ENCODE results near the gene KCNH2. TPM values are rescaled to one million over a fixed set of nuclear protein-coding genes. Genes with fewer than 3 reads are reported as not detected.

The KCNH2 gene
- total and polyA plus RNA-seq, 10 of the 15 experiments (the other 5 are each of a cell fraction or from before 2014, with no cell fraction given) = 0.04 to 0.24 (median 0.17) TPM; not detected in 6

DNA sequence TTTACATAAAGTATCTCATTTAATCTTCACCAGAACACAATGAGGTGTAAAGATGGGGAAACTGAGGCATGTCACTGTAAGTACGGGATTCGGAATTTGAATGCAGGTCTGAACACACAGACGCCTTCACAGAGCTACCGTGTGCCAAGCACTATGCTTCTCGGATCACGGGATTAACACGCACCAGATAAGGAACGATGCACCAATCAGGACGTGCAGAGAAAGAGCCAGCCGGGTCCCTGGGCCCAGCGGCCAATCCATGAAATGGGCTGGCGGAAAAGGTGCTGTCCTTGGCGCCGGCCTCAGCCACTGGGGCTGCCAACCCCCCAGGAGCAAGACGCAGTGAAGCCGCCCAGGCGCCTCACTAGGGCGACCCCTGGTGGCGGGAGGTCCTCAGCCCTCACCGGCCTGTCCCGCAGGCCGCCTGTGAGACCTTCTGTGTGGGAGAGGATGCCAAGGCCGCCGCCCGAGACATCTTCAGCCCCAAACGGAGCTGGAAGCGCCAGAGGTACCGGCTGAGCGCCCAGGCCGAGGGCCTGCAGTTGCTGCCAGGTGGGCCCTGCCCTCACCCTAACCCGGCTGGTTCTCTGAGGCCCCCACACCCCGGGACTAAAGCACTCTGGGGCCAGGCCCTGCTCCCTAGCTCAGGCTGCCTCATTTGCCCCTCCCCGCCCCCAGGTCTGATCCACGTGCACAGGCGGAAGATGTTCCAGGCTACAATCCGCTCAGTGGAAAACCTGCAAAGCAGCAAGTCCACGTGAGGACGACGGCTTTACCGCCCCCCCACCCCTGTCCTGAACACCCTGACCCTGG, 30.6 kb upstream of the KCNH2 start (continued):
- TF ChIP-seq, protein P1, sequence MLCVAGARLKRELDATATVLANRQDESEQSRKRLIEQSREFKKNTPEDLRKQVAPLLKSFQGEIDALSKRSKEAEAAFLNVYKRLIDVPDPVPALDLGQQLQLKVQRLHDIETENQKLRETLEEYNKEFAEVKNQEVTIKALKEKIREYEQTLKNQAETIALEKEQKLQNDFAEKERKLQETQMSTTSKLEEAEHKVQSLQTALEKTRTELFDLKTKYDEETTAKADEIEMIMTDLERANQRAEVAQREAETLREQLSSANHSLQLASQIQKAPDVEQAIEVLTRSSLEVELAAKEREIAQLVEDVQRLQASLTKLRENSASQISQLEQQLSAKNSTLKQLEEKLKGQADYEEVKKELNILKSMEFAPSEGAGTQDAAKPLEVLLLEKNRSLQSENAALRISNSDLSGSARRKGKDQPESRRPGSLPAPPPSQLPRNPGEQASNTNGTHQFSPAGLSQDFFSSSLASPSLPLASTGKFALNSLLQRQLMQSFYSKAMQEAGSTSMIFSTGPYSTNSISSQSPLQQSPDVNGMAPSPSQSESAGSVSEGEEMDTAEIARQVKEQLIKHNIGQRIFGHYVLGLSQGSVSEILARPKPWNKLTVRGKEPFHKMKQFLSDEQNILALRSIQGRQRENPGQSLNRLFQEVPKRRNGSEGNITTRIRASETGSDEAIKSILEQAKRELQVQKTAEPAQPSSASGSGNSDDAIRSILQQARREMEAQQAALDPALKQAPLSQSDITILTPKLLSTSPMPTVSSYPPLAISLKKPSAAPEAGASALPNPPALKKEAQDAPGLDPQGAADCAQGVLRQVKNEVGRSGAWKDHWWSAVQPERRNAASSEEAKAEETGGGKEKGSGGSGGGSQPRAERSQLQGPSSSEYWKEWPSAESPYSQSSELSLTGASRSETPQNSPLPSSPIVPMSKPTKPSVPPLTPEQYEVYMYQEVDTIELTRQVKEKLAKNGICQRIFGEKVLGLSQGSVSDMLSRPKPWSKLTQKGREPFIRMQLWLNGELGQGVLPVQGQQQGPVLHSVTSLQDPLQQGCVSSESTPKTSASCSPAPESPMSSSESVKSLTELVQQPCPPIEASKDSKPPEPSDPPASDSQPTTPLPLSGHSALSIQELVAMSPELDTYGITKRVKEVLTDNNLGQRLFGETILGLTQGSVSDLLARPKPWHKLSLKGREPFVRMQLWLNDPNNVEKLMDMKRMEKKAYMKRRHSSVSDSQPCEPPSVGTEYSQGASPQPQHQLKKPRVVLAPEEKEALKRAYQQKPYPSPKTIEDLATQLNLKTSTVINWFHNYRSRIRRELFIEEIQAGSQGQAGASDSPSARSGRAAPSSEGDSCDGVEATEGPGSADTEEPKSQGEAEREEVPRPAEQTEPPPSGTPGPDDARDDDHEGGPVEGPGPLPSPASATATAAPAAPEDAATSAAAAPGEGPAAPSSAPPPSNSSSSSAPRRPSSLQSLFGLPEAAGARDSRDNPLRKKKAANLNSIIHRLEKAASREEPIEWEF (IDR thresholded peaks at IDR 0.05; ENCODE audit: insufficient replicate concordance, low read depth, low read length) = no peak
- TF ChIP-seq, protein P2, sequence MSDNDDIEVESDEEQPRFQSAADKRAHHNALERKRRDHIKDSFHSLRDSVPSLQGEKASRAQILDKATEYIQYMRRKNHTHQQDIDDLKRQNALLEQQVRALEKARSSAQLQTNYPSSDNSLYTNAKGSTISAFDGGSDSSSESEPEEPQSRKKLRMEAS (IDR thresholded peaks at IDR 0.05; ENCODE audit: low read depth, low read length) = no peak
- TF ChIP-seq IRF4 (IDR thresholded peaks at IDR 0.05; ENCODE audit: low read depth, low read length) = no peak
- no peak for TF ChIP-seq BMI1 (IDR thresholded peaks at IDR 0.05; ENCODE audit: borderline replicate concordance)
- TF ChIP-seq IKZF1 (conservative IDR thresholded peaks at IDR 0.05) = peak; percentile 74
- TF ChIP-seq, protein P3, sequence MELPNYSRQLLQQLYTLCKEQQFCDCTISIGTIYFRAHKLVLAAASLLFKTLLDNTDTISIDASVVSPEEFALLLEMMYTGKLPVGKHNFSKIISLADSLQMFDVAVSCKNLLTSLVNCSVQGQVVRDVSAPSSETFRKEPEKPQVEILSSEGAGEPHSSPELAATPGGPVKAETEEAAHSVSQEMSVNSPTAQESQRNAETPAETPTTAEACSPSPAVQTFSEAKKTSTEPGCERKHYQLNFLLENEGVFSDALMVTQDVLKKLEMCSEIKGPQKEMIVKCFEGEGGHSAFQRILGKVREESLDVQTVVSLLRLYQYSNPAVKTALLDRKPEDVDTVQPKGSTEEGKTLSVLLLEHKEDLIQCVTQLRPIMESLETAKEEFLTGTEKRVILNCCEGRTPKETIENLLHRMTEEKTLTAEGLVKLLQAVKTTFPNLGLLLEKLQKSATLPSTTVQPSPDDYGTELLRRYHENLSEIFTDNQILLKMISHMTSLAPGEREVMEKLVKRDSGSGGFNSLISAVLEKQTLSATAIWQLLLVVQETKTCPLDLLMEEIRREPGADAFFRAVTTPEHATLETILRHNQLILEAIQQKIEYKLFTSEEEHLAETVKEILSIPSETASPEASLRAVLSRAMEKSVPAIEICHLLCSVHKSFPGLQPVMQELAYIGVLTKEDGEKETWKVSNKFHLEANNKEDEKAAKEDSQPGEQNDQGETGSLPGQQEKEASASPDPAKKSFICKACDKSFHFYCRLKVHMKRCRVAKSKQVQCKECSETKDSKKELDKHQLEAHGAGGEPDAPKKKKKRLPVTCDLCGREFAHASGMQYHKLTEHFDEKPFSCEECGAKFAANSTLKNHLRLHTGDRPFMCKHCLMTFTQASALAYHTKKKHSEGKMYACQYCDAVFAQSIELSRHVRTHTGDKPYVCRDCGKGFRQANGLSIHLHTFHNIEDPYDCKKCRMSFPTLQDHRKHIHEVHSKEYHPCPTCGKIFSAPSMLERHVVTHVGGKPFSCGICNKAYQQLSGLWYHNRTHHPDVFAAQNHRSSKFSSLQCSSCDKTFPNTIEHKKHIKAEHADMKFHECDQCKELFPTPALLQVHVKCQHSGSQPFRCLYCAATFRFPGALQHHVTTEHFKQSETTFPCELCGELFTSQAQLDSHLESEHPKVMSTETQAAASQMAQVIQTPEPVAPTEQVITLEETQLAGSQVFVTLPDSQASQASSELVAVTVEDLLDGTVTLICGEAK (IDR thresholded peaks at IDR 0.05; ENCODE audit: borderline replicate concordance) = no peak
- no peak for TF ChIP-seq SMAD1 (IDR thresholded peaks at IDR 0.05; ENCODE audit: low read depth, partially characterized antibody)
- no peak for TF ChIP-seq EZH2 (IDR thresholded peaks at IDR 0.05; ENCODE audit: borderline replicate concordance, control insufficient read depth, low read depth, low read length)
- 0 out of 2 replicates have a peak, but pooled peaks have one; percentile 25 for TF ChIP-seq ESRRA (IDR thresholded peaks at IDR 0.05; ENCODE audit: low read length)
- TF ChIP-seq, protein P4, sequence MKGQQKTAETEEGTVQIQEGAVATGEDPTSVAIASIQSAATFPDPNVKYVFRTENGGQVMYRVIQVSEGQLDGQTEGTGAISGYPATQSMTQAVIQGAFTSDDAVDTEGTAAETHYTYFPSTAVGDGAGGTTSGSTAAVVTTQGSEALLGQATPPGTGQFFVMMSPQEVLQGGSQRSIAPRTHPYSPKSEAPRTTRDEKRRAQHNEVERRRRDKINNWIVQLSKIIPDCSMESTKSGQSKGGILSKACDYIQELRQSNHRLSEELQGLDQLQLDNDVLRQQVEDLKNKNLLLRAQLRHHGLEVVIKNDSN (IDR thresholded peaks at IDR 0.05; ENCODE audit: borderline replicate concordance, extremely low read length, insufficient read depth, low read depth, low read length) = no peak
- TF ChIP-seq, protein P5, sequence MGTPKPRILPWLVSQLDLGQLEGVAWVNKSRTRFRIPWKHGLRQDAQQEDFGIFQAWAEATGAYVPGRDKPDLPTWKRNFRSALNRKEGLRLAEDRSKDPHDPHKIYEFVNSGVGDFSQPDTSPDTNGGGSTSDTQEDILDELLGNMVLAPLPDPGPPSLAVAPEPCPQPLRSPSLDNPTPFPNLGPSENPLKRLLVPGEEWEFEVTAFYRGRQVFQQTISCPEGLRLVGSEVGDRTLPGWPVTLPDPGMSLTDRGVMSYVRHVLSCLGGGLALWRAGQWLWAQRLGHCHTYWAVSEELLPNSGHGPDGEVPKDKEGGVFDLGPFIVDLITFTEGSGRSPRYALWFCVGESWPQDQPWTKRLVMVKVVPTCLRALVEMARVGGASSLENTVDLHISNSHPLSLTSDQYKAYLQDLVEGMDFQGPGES (IDR thresholded peaks at IDR 0.05) = no peak
- no peak for TF ChIP-seq MXI1 (IDR thresholded peaks at IDR 0.05; ENCODE audit: low read depth, low read length)
- TF ChIP-seq, protein P6, sequence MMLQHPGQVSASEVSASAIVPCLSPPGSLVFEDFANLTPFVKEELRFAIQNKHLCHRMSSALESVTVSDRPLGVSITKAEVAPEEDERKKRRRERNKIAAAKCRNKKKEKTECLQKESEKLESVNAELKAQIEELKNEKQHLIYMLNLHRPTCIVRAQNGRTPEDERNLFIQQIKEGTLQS (IDR thresholded peaks at IDR 0.05; ENCODE audit: borderline replicate concordance, extremely low read depth, low read depth, low read length) = no peak
